CD8-positive, alpha-beta memory T cell (primary cell): Measurements from ENCODE around the gene CCM2. TPM values are rescaled to one million over a fixed set of nuclear protein-coding genes. Genes with fewer than 3 reads are reported as not detected.

Experiments
- CTCF ChIA-PET: fragments of 350-600 bp; sonication (Branson Sonifier 250); formaldehyde crosslinking; loops from one replicate; lab custom pipeline; 2021; ENCODE audit warnings: antibody characterized with exemption; lab: Charles Lee
- POLR2A ChIA-PET: fragments of 350-600 bp; sonication (Branson Sonifier 250); formaldehyde crosslinking; loops from one replicate; lab custom pipeline; 2021; ENCODE audit warnings: antibody characterized with exemption; lab: Charles Lee
- DNase-seq, 5 donors: peaks; one replicate each; pipeline versions ENCODE4 v3.0.0 to v3.0.0-alpha.2; 2020 to 2022; ENCODE audit warnings: mixed read lengths in 1 of 5
- H3K27ac ChIP-seq: one replicate; pipeline ENCODE4 v1.7.0; 2013; ENCODE audit warnings: low read depth, mild to moderate bottlenecking, low read length, moderate library complexity
- H3K27me3 ChIP-seq: 2 replicates; pipeline ENCODE4 v1.7.0; 2013; ENCODE audit warnings: low read length, mild to moderate bottlenecking; ENCODE audit not compliant: insufficient read depth, poor library complexity, severe bottlenecking
- H3K36me3 ChIP-seq: 2 replicates; pipeline ENCODE4 v1.7.0; 2013; ENCODE audit warnings: mild to moderate bottlenecking, low read length, moderate library complexity; ENCODE audit not compliant: insufficient read depth
- H3K4me1 ChIP-seq: 2 replicates; pipeline ENCODE4 v1.7.0; 2013; ENCODE audit warnings: mild to moderate bottlenecking, low read length, moderate library complexity; ENCODE audit not compliant: insufficient read depth
- H3K4me3 ChIP-seq: 2 replicates; pipeline ENCODE4 v1.7.0; 2013; ENCODE audit warnings: mild to moderate bottlenecking, low read length
- H3K9me3 ChIP-seq: 2 replicates; pipeline ENCODE4 v1.7.0; 2013; ENCODE audit warnings: mild to moderate bottlenecking, low read length
- H3K27ac Mint-ChIP-seq, 8 donors: one replicate each; pipeline ENCODE4 v1.8.0; 2020 to 2021; ENCODE audit warnings: mixed read lengths in 8 of 8, mild to moderate bottlenecking in 6 of 8, inconsistent platforms in 3 of 8, moderate library complexity in 3 of 8
- H3K27me3 Mint-ChIP-seq, 2 donors: one replicate each; pipeline ENCODE4 v1.8.0; 2020 to 2021; ENCODE audit warnings: mixed read lengths in 2 of 2, mild to moderate bottlenecking in 1 of 2, moderate library complexity in 1 of 2
- H3K36me3 Mint-ChIP-seq, 3 donors: one replicate each; pipeline ENCODE4 v1.8.0; 2020 to 2021; ENCODE audit warnings: mixed read lengths in 3 of 3, inconsistent platforms in 1 of 3, mild to moderate bottlenecking in 1 of 3
- H3K4me1 Mint-ChIP-seq, 3 donors: one replicate each; pipeline ENCODE4 v1.8.0; 2020 to 2021; ENCODE audit warnings: mixed read lengths in 3 of 3, inconsistent platforms in 1 of 3, mild to moderate bottlenecking in 1 of 3
- H3K4me3 Mint-ChIP-seq, 7 donors: one replicate each; pipeline ENCODE4 v1.8.0; 2020 to 2021; ENCODE audit warnings: mixed read lengths in 7 of 7, mild to moderate bottlenecking in 6 of 7, moderate library complexity in 4 of 7, inconsistent platforms in 2 of 7
- H3K9me3 Mint-ChIP-seq, 5 donors: one replicate each; pipeline ENCODE4 v1.8.0; 2020 to 2022; ENCODE audit warnings: mixed read lengths in 5 of 5, mild to moderate bottlenecking in 3 of 5, moderate library complexity in 2 of 5, inconsistent platforms in 1 of 5
- polyA plus RNA-seq: library from polyadenylated mRNA; unstranded; fragments of 300-500 nt; fragmentation: Illumina TruSeq; gene quantifications from one replicate; pipeline ENCODE4 v1.2.3, GENCODE V29; 2021
- total RNA-seq, 2 experiments: library from RNA; stranded (reverse); gene quantifications; one replicate each; pipeline ENCODE4 v1.2.3, GENCODE V29; 2021

CCM2 gene
- total and polyA plus RNA-seq, 3 experiments from 2014 or later = 70.6 to 81.1 (median 74.8) TPM

GRCh38 chr7:44979481-44980392, 20.3 kb upstream of the CCM2 start:
- Histone ChIP-seq H3K4me1 (peaks cover 76% of the 10 kb centered on the region), H3K27me3 (no peaks in the 10 kb centered on the region), H3K36me3 (peaks cover 41% of the 10 kb centered on the region), H3K4me3 (peak overlapping the region; percentile 91), H3K9me3 (no peaks in the 10 kb centered on the region), H3K27ac (peak overlapping the region; percentile 94)
- H3K27me3 Mint-ChIP-seq = no peaks in the 10 kb centered on the region
- peak overlapping the region; percentile 96 to 98 (median 98) for H3K4me3 Mint-ChIP-seq
- ChIA-PET POLR2A (interaction anchor here (0.6 to 2.4 kb wide), 11 partner anchors 15 to 794 kb away, joined by 3 to 14 read pairs (median 3); partner anchors contain the start of genes CCM2, PURB and TBRG4), CTCF (interaction anchor here (1.0 to 8.3 kb wide), 5 partner anchors 20 to 123 kb away, joined by 3 to 117 read pairs (median 3); partner anchors contain the start of gene CCM2)
- DNase-seq = no peak
- peaks cover 6 to 66% (median 14%) of the 10 kb centered on the region in 3 donors for H3K36me3 Mint-ChIP-seq
- no peaks in the 10 kb centered on the region for H3K9me3 Mint-ChIP-seq
- H3K4me1 Mint-ChIP-seq = peaks cover 69 to 95% (median 69%) of the 10 kb centered on the region in 3 donors
- H3K27ac Mint-ChIP-seq = peak overlapping the region; percentile 87 to 100 (median 93)

DNA sequence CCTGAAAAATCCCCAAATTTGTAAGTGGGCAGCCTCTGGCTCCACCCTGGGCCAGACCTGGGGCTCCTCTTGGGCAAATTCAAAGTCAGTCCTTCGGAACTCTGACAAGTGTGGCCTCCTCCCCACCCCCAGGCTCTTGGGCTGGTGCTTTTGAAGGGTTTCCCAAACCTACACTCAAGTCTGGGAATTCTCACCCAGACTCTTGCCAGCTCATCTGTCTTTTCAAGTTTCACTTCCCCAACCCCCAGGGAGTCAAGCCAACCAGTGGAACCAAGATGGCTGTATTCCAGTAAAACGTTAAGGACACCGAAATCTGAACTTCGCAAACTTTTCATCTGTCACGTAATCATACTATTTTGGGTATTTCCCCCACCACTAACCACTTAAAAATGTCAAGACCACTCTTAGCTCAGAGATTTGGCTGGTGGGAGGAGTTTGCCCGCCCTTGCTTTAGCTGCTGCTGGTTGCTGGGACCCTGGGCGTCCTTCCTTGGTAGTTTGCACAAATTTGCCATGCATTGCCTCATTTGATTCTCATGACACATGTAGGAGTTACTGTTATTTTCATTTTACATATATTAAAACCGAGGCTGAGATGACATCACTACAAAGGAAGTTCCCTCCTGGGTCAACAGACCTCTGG, 19.5 kb upstream of the CCM2 start:
- Mint-ChIP-seq H3K4me1 (peaks cover 72 to 95% (median 76%) of the 10 kb centered on the region in 3 donors), H3K36me3 (peaks cover 7 to 66% (median 18%) of the 10 kb centered on the region in 3 donors), H3K27ac (peak overlapping the region; percentile 87 to 100 (median 93)), H3K4me3 (peak overlapping the region; percentile 96 to 98 (median 98)), H3K9me3 (no peaks in the 10 kb centered on the region), H3K27me3 (no peaks in the 10 kb centered on the region)
- DNase-seq = peak; percentile 58 to 86 (median 65)
- H3K4me1 ChIP-seq = peaks cover 76% of the 10 kb centered on the region
- no peaks in the 10 kb centered on the region for H3K27me3 ChIP-seq
- ChIA-PET CTCF (interaction anchor here (1.1 to 3.1 kb wide), 4 partner anchors 18 to 123 kb away, joined by 3 to 13 read pairs (median 6); partner anchors contain the start of gene CCM2), POLR2A (interaction anchor here (0.8 to 1.0 kb wide), 4 partner anchors 19 to 795 kb away, joined by 3 to 5 read pairs (median 4); partner anchors contain the start of gene CCM2)
- no peaks in the 10 kb centered on the region for H3K9me3 ChIP-seq
- peaks cover 41% of the 10 kb centered on the region for H3K36me3 ChIP-seq
- peak overlapping the region; percentile 91 for H3K4me3 ChIP-seq
- H3K27ac ChIP-seq = peak overlapping the region; percentile 94

- Mint-ChIP-seq H3K9me3 (no peaks in the 10 kb centered on the region), H3K27ac (peak overlapping the region; percentile 87 to 100 (median 93)), H3K4me1 (peaks cover 74 to 95% (median 81%) of the 10 kb centered on the region in 3 donors), H3K4me3 (peak overlapping the region; percentile 72 to 98 (median 97)), H3K36me3 (peaks cover 7 to 67% (median 18%) of the 10 kb centered on the region in 3 donors), H3K27me3 (no peaks in the 10 kb centered on the region)
- H3K4me1 ChIP-seq = peaks cover 76% of the 10 kb centered on the region
- peaks cover 36% of the 10 kb centered on the region for H3K36me3 ChIP-seq
- no peak for DNase-seq
- H3K27me3 ChIP-seq = no peaks in the 10 kb centered on the region
- ChIA-PET POLR2A (interaction anchor here (0.8 to 1.0 kb wide), 4 partner anchors 18 to 796 kb away, joined by 3 to 5 read pairs (median 4); partner anchors contain the start of gene CCM2), CTCF (interaction anchor here (1.1 to 3.1 kb wide), 4 partner anchors 8 to 124 kb away, joined by 3 to 13 read pairs (median 4); partner anchors contain the start of gene CCM2)
- H3K27ac ChIP-seq = peak overlapping the region; percentile 94
- no peaks in the 10 kb centered on the region for H3K9me3 ChIP-seq
- no peak overlapping the region for H3K4me3 ChIP-seq
These were observed 18.8 kb upstream of the CCM2 start for GRCh38 chr7:44981035-44981706.

DNA sequence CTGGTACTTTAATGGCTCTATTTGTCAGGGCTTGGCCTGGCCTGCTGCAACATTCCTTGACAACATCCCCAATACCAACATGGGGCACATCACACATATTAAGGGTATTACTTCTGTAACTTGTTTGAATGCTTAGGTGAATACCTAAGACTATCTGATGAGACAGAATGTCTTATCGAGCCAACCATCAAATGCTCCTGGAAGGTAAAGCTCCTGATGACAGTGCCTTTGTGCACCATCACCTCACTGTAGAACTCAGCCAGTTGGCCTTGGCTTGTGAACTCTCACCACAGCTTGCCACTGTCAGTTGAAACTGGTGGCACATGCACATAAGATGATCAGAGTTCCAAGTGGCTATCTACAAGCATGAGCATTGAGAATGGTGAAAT, 17.5 kb upstream of the CCM2 start:
- H3K27ac ChIP-seq = no peak overlapping the region
- peak overlapping the region in 3 of 7 donors; percentile 11 to 19 (median 16) for H3K4me3 Mint-ChIP-seq
- POLR2A ChIA-PET = no interaction called here

DNA sequence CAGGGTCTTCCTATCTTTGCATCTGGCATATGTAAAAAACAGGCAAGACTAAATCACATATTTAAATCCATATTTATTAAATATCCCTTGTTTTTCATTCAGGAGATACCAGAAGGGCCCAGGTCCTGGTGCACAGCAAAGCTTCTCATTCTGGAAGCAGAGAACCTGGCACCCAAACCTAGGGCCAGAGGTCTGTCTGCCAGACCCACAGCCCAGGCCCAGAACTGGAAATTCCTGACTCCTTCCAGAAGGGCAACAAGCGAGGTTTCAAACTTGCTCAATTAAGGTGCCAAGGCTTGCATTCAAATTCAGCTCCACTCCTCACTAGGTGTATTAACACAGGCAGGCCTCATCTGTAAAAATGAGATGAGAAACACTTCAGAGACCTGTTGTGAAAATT, 17.0 kb upstream of the CCM2 start:
- no peak for DNase-seq
- peaks cover 70% of the 10 kb centered on the region for H3K4me1 ChIP-seq
- H3K36me3 ChIP-seq = peaks cover 29% of the 10 kb centered on the region
- Mint-ChIP-seq H3K27me3 (no peaks in the 10 kb centered on the region), H3K27ac (peak overlapping the region in 7 of 8 donors; percentile 54 to 100 (median 93)), H3K36me3 (peaks cover 7 to 63% (median 18%) of the 10 kb centered on the region in 3 donors), H3K4me1 (peaks cover 73 to 98% (median 83%) of the 10 kb centered on the region in 3 donors), H3K9me3 (no peaks in the 10 kb centered on the region), H3K4me3 (peak overlapping the region in 1 of 7 donors; percentile 91)
- no peaks in the 10 kb centered on the region for H3K9me3 ChIP-seq
- POLR2A ChIA-PET = no interaction called here
- CTCF ChIA-PET = interaction anchor here (1.4 to 4.8 kb wide), 3 partner anchors 10 to 16 kb away, joined by 4 to 24 read pairs (median 13); partner anchors contain the start of gene CCM2
- H3K27ac ChIP-seq = no peak overlapping the region
- H3K4me3 ChIP-seq = no peak overlapping the region
- H3K27me3 ChIP-seq = no peaks in the 10 kb centered on the region

More for the DNA sequence above, 17.5 kb upstream of the CCM2 start:
- H3K4me3 ChIP-seq = no peak overlapping the region
- peaks cover 29% of the 10 kb centered on the region for H3K36me3 ChIP-seq
- no peak for DNase-seq
- H3K27me3 ChIP-seq = no peaks in the 10 kb centered on the region
- H3K9me3 ChIP-seq = no peaks in the 10 kb centered on the region
- Mint-ChIP-seq H3K27ac (peak overlapping the region; percentile 40 to 99 (median 84)), H3K9me3 (no peaks in the 10 kb centered on the region), H3K27me3 (no peaks in the 10 kb centered on the region), H3K36me3 (peaks cover 7 to 66% (median 18%) of the 10 kb centered on the region in 3 donors), H3K4me1 (peaks cover 72 to 97% (median 83%) of the 10 kb centered on the region in 3 donors)
- CTCF ChIA-PET = interaction anchor here (0.6 to 3.1 kb wide), 4 partner anchors 9 to 18 kb away, joined by 3 to 13 read pairs (median 4); partner anchors contain the start of gene CCM2
- peaks cover 73% of the 10 kb centered on the region for H3K4me1 ChIP-seq

DNA sequence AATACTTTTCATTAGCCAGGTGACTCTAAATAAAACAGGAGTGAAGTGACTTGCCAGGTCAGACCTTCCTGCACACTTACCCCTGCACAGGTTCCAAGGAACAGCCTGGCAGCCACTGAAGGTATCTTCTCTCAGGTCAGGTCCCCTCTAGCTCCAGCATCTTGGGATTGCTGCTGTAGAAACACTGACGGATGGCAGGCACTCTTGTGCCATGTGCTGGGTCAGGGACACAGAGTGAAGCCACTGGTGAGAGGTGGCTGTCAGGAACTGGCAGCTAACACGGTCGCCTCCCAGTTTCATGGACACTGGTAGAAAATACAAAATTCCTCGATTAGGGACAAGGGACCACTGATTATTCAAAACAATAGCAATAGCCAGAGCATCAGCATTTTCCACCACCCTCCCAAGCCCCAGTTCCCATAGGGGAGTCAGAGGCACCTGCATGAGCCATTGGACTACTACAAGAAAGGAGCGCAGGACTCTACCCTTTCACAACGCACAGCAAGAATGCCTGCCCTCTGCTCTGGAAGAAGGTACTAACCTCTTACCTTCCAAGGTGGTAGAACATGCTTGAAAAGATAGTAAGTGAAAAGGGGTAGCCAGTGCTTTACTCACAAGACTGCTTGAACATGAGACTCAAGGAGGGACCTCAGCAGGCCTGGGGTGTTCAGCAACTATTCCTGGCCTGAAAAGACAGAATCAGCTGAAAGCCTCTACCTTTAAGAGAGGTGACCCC, 16.1 kb upstream of the CCM2 start:
- no peak for DNase-seq
- Mint-ChIP-seq H3K27me3 (no peaks in the 10 kb centered on the region), H3K4me1 (peaks cover 73 to 89% (median 83%) of the 10 kb centered on the region in 3 donors), H3K4me3 (peak overlapping the region; percentile 44 to 98 (median 97)), H3K27ac (peak overlapping the region; percentile 93 to 100 (median 99)), H3K36me3 (peaks cover 7 to 55% (median 18%) of the 10 kb centered on the region in 3 donors), H3K9me3 (no peaks in the 10 kb centered on the region)
- Histone ChIP-seq H3K4me3 (no peak overlapping the region), H3K27ac (no peak overlapping the region), H3K27me3 (no peaks in the 10 kb centered on the region), H3K9me3 (no peaks in the 10 kb centered on the region), H3K36me3 (peaks cover 29% of the 10 kb centered on the region), H3K4me1 (peaks cover 66% of the 10 kb centered on the region)
- CTCF ChIA-PET = interaction anchor here (3.1 to 4.8 kb wide), 2 partner anchors 10 to 15 kb away, joined by 13 to 24 read pairs; partner anchors contain the start of gene CCM2
- POLR2A ChIA-PET = no interaction called here
